Measurements from ENCODE around the gene UBXN6.
A peak's percentile ranks its signal among the peaks of the same experiment; 100 is the strongest.

UBXN6 gene, protein sequence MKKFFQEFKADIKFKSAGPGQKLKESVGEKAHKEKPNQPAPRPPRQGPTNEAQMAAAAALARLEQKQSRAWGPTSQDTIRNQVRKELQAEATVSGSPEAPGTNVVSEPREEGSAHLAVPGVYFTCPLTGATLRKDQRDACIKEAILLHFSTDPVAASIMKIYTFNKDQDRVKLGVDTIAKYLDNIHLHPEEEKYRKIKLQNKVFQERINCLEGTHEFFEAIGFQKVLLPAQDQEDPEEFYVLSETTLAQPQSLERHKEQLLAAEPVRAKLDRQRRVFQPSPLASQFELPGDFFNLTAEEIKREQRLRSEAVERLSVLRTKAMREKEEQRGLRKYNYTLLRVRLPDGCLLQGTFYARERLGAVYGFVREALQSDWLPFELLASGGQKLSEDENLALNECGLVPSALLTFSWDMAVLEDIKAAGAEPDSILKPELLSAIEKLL

DNA sequence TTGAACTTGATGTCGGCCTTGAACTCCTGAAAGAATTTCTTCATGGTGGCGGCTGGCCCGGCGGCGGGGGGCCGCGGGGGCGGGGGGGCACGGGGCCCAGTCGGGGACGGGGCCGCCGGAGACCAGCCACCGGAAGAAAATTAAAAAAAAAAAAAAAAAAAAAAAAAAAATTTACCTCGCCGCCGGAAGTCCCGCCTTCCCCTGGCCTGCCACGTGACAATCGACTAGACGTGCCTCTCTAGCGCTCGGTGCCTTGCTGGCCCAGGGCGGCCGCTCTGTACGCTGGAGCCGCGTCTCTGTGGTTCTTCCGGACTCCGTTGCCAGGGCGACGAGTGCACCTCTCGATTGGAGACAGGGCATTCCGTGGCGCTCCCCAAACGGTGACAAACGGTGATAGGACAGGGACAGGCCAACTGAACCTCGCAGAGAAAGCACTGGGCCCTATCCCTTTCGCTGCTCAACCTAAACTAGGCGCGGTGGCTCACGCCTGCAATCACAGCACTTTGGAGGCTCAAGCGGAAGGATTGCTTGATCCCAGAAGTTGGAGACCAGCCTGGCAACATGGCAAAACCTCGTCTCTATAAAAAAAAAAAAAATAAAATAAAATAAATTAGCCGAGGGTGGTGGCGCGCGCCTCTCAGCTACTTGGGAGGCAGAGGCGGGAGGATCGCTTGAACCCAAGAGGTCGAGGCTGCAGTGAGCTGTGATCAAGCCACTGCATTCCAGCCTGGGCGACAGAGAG, at the start of gene UBXN6:
Gene UBXN6, minus strand, starts transcription at position 141 of the 742 bp plus-strand sequence. Its CDS starts 97 bp downstream, at position 44.
- DNase-seq (ENCODE audit: low spot score) = peak; percentile 96

DNA sequence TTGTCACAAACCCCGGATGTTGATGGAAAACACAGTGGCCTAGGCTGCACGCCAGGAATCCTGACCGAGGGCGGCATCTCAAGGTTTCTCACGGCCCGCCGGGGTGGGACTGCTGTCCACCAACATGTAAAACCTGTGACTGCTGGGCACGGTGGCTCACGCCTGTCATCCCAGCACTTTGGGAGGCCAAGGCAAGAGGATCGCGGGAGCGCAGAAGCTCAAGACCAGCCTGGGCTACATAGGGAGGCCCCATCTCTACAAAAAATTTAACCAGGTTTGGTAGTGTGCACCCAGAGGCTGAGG, 49.5 kb upstream of the UBXN6 start:
- DNase-seq (ENCODE audit: low spot score) = no peak

DNA sequence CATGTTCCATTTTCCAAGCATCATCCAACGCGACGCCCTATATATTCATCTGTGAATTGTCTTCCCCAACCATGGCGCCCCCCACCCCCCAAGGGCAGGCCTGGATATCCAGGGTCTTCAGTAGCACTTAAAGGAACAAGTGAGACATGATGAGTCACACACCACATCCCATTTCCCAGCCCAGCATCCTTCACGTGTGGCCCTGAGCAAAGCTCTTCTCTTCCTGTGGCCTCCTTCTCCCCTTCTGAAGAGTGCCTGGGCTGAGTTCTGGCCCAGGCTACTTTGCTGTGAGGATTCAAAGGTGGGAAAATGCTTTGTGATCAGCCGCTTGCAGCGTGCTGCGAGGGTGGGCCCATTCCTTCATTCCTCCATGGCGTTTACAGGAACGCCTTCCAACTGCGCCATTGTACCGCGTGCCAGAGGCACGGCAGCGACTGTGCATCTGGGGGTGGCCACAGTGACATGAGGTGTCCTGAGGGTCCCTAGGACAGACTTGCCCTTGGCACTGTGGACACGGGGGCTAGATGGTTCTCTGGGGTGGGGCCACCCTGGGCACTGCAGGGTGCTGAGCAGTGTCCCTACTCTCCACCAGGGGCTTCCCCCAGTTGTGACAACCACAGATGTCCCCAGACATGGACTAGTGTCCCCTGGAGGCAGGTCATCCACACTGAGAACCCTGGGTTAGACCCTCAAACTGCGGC, 49.0 kb upstream of the UBXN6 start:
- no peak for DNase-seq (ENCODE audit: low spot score)

DNA sequence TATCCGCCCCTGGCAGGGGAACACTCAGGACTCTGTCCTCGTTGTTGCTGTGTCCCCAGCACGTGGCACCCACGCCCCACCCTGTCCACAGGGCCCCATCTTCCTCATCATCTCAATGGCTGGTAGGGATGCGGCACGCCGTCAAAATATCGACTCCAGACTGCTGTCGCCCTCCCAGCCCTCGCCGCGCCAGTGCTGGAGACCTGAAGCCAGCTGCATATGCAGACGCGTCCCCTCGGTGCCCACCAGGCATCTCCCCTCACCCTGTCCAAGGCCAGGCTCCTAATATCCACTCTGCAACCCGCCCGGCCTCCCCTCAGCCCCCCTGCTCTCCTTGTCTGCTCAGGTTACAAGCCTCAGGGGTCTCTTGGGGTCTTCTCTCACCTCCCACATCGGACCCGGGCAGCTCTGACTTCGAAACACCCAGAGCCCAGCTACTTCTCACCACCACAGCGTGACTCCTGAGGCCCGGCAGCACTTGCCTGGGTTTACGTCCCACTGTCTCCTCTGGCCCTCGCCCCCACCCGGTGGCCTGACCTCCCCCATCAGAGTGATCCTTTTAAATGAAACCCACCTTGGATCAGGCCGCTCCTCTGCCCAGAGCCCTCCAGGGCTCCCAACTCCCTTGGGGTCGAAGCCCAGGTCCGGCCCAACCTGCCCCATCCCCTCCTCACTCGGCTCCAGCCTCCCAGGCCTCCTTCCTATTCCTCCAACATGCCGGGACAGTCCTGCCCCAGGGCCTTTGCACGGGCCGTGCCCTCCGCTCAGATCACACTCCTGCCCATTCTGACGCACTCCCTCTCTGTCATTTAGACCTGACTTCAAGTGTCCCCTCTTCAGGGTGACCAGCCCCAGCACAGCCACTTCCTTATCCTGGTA, 48.2 kb upstream of the UBXN6 start:
- no peak for DNase-seq (ENCODE audit: low spot score)

DNA sequence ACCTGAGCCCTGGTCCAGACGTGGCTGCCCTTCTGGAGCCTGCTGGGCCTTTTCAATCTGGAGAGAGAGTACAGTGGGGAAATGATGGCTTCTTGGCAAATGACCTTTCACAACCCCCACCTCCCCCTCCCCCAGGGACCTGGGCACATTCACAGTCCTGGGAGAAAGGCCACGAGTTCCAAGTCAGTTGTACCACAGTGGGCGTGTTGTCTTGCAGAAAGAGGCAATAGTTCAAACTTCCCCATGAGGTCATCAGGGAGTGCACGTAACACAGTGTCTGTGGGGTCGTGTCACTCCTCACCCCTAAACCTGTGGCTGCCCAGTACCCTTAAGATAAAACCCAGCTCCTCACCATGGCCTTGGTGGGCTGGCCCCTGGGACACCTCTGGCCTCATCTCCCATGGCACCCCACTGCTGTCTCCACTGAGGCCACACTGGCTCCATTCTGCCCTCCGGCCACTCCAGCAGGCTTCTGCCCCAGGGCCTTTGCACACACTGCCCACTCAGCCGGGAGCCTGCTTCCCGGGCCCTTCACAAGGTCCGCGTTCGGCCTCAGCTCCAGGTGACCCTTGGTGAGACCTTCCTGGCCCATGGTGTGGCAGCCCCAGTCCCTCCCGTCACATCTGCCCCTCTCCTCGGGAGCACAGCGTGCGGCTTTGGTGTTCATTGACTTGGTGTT, 47.4 kb upstream of the UBXN6 start:
- DNase-seq (ENCODE audit: low spot score) = no peak

DNA sequence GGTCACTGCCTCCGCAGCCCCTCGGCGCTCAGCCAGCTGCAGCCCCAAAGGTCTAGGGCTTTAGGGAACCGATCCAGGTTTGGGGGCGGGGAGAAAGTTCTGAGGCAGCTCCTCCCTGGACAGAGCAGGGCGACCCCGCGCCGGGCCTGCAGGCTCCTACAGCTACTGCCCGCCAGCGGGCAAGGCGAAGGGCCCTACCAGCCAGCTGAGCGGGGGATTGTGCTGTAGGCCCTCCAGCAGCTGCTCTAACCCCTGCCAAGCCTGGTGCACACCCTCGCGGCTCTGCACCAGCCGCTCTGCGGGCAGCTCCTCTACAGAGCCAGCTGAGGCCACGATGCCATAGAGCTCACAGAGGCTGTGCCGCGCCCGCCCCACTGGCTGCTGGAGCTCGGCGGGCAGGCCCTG, 46.7 kb upstream of the UBXN6 start:
- no peak for DNase-seq (ENCODE audit: low spot score)

DNA sequence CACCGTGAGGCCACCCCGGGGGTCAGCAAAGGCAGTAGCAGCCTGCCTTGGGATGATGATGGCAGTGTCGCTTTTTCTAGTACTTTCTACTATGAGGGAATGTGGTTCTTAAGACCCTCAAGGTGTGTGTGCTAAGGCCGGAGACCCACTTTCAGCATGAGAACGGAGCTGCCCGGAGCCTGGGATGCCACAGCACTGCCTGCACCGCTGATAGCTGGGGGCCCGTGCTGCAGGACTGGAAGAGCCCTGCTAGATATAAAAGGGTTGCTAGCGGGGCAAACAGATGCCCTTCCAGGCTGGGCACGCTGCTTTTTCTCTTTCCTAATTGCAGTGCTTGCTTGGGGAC, 46.2 kb upstream of the UBXN6 start:
- DNase-seq (ENCODE audit: low spot score) = no peak

DNA sequence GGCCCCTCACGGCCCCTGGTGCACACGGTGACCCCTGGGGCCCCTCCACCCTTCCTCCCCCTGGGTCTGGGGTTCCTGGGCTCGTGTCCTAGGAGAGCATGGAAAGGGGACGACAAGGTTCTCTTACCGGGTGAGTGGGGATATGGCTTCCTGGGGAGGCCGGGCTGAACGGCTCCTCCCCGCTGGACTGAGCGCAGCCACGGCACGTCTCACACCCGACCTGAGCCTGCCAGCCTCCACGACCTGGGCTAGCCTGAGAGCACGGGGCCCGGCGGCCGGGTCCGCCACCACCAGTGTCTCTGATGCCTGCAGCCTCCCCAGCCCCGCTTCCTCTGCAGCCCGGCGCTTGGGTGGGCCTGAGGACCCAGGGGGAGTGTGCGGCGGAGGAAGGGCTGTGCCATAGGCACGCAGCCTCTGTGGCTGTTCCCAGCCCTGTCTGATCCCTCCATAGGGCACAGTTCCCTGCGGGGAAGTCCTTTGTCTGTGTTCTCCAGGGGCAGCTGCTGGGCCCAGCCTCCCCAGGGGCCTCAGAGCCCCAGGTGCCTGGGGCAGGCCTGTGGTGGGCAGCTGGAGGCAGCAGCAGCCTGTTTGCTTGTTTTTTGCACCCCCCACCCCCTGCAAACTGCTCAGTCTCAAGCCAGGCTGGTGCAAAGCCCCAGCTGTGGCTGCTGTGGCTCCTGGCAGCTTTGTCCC, 45.7 kb upstream of the UBXN6 start:
- no peak for DNase-seq (ENCODE audit: low spot score)

DNA sequence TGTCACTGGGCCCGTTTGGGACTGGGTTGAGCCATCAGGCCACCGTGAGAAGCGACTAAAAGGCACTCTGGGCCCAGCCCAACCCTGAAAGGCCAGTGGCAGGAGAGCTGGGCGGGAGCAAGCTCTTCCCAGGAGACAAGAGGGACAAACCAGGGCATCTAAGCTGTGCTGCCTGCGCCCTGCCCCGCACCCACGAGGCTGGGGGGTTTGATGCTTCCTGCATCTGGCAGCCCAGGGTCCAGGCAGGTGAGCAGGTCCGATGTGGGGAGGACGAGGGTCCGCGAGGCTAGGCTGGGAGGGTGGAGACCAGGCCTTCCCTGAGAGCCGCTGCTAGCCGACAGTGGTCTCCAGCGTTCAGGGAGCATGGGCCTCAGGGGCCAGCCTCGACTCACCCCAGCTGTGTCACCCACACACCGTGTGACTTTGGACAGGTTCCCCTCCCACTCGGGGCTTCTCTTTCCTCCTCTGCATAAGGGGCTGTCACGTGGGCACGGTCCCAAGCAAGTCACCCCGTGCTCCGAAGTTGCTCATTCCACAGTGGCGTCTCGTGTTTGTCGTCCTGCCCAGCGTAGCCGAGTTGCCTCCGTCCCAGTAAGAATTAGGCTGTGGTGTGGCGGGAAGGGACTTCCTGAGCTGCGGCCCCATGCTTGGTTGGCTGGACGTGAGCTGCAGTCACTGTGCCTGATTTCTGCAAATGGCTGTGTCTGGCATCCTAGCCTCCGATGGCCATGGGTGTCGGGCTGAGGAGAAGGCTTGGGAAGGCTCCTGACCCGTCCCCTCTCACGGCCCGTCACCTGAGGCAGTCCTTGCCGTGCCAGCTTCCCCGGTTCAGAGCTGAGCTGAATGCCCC, 44.9 kb upstream of the UBXN6 start:
- DNase-seq (ENCODE audit: low spot score) = no peak

DNA sequence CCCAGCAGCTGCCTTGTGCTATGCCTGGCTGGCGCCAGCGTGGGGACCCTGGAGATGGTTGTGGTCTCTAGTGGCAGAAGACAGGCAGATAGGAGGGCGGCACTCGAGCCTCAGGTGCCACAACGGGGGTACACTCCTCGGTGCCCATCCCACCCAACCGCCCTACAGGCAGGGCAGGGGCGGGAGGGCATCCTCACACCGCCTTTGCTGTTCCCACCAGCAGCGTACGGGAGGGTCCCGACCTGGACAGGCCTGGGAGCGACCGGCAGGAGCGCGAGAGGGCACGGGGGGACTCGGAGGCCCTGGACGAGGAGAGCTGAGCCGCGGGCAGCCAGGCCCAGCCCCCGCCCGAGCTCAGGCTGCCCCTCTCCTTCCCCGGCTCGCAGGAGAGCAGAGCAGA, 44.1 kb upstream of the UBXN6 start:
- no peak for DNase-seq (ENCODE audit: low spot score)

DNA sequence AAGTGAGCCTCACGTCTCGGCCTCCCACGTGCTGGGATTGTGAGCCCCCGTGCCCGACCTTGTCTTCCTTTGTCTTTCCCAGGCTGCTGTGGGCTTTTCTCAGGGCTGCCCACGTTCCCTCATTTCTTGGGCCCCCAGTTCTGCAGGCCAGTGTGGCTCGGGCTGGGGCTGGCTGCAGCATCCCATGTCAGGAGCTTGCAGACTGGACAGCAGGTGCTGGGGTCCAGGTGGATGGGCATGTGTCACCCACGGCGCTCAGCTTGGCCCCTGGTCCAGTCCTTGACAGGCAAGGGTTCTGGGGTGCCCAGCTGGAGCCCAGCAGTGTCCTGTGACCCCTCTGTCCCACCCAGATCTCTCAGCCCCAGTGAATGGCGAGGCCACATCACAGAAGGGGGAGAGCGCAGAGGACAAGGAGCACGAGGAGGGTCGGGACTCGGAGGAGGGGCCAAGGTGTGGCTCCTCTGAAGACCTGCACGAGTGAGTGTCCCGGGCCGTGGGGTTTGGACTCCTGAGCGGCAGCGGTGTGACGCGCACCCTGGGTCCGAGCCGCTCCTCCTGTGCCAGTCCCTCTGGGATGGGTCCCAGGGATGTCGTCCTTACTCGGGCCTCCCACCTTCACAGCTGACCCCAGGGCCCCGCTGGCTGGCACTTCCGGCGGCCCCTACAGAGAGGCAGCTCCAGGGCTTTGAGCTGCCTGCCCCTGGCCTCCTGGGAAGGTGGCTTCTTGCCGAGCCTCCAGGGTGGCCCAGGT, 43.4 kb upstream of the UBXN6 start:
- no peak for DNase-seq (ENCODE audit: low spot score)

DNA sequence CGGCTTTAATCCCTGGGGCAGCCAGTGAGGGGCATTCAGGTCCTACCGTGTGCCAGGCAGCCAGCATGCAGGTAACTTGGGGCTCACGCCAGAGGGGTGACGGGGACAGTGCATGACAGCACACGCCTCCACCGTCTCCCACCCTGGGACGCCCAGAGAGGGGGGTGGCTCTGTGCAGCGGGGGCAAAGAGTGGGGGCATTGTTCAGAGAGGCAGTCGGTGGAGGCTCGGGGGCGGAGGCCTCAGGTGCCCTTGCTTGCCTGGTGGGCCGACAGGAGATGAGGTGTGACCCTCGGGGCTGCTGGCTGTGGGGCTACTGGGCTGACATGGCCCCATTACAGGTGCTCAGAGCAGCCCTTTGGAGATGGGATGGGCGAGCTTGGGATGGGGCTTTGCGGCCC, 42.3 kb upstream of the UBXN6 start:
- no peak for DNase-seq (ENCODE audit: low spot score)

DNA sequence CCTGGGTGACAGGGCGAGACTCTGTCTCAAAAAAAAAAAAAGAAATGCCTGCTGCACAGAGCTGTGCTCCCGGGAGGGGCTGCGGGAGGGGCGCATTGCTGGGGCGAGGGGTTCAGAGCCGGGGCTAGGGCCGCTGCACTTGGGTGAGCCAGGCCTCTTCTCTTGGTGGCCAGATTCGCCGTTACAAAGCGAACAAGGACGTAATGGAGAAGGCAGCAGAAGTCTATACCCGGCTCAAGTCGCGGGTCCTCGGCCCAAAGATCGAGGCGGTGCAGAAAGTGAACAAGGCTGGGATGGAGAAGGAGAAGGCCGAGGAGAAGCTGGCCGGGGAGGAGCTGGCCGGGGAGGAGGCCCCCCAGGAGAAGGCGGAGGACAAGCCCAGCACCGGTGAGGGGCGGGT, 41.7 kb upstream of the UBXN6 start:
- no peak for DNase-seq (ENCODE audit: low spot score)

DNA sequence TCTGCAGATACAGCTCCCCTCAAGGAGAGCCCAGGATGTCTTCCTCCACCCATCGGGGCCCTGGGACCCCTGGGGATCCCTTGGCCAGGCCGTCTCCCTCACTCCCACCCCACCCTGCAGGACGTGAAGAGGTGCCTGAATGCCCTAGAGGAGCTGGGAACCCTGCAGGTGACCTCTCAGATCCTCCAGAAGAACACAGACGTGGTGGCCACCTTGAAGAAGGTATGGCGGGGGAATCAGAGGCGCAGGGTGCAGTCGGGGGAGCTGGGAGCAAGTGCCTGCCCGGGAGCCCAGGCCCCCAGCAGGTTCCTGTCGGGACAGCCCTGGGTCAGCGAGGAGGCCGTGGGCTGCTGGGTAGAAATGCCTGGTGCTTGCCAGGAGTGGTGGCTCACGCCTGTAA, 41.1 kb upstream of the UBXN6 start:
- DNase-seq (ENCODE audit: low spot score) = no peak

DNA sequence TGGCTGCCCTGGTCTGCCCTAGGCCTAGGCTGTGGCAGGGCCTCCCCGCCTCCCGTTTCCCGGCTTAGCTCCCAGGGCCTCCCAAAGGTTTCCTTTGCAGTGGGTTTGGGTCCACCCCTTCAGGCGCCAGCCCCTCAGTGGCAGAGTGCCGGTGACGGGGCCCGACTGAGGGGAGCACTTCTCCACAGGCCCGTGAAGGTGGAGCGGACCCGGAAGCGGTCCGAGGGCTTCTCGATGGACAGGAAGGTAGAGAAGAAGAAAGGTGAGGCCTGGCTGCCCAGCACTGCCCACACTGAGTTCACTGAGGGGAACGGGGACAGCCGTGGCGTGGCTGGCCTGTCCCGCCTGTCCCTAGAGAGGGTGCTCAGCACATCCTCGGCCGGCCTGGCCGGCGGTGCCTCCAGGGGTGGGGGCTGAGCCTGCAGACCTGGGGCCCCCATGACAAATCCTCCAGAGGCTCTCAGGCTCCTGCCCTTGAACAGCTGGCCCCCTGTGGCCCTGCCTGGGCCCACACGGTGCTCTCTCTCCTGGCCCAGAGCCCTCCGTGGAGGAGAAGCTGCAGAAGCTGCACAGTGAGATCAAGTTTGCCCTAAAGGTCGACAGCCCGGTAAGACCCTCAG, 40.3 kb upstream of the UBXN6 start:
- no peak for DNase-seq (ENCODE audit: low spot score)

DNA sequence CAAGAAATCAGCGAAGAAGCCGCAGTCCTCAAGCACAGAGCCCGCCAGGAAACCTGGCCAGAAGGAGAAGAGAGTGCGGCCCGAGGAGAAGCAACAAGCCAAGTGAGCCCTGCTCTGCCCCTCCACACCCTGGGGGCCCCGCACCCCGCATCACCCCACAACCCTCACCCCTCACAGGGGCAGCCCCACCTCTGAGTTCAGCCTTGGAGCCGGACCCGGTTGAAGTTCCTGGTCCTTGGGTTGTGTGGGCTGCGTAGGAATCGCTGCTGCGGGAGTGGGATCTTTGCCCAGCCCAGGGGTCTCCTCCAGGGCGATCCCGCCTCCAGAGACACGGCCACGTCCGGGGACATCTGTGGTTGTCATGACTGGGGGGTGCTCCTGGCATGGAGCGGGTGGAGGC, 38.7 kb upstream of the UBXN6 start:
- DNase-seq (ENCODE audit: low spot score) = no peak

DNA sequence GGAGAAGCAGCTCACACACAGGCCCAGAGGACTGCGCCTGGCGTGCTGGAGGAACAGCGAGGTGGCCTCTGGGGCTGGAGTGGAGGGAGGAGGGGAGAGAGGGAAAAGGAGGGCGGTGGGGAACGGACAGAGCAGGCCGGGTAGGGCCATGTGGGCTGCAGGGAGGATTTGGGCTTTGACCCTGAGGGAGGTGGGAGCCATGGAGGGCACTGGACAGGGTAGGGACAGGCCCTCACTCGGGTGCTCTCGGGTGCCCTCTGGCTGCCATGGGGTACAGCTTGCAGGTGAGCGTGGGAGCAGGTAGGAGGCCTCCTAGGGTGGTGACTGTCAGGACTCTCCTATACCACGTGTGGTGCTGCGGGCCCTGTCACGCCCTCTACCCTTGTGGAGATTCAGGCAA, 37.9 kb upstream of the UBXN6 start:
- DNase-seq (ENCODE audit: low spot score) = peak; percentile 37

DNA sequence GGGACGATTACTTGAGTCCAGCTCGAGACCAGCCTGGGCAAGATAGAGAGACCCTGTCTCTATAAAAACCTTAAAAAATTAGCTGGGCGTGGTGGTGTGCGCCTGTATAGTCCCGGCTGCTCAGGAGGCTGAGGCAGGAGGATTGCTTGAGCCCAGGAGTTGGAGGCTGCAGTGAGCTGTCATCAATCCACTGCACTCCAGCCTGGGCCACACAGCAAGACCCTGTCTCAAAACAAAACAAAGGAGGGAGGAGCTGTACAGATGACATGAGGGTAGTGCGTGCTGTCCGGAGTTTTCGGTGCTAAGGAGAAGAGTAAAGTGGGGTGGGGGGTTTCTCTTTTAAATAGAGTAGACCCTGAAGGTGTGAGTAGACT, 37.1 kb upstream of the UBXN6 start:
- DNase-seq (ENCODE audit: low spot score) = no peak
